Measurements from ENCODE around the gene HIRA.

The HIRA gene

DNA sequence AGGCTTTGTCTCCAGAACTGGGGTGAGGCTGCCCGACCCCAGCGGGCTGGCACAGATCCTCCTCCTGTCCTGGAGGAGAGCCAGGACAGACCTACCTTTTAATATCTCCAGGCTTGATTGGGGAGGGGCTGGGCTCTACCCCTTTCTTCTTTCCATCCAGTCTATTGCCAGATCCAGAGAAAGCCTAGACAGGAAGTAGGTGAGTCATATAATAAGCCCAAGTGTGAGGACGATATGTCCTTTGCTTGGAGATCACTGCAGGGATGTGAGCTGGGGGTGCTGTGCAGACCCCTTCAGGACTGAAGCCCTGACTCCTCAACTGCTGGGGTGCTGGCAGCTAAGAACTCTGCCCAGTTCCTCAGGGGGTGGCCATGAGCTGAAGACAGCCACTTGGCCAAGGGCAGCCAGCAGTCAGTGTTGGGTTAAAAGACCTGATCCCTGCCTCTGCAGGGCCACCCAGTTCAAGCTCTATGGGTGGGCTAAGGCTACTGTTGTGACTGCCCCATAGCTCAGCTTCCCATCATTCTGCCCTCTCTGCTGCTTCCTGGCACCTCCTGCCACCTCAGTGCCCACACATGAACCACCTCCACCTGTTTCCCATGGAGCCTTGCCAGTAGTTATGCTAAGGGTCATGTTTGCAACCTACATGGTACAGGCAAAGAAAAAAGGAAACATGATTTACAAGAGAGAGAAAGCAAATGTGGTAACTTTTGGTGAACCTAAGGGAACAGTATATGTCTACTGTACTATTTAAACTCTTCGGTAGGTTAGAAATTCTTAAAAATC lies 24.2 kb upstream of the HIRA start:
- TF ChIP-seq, protein P1, sequence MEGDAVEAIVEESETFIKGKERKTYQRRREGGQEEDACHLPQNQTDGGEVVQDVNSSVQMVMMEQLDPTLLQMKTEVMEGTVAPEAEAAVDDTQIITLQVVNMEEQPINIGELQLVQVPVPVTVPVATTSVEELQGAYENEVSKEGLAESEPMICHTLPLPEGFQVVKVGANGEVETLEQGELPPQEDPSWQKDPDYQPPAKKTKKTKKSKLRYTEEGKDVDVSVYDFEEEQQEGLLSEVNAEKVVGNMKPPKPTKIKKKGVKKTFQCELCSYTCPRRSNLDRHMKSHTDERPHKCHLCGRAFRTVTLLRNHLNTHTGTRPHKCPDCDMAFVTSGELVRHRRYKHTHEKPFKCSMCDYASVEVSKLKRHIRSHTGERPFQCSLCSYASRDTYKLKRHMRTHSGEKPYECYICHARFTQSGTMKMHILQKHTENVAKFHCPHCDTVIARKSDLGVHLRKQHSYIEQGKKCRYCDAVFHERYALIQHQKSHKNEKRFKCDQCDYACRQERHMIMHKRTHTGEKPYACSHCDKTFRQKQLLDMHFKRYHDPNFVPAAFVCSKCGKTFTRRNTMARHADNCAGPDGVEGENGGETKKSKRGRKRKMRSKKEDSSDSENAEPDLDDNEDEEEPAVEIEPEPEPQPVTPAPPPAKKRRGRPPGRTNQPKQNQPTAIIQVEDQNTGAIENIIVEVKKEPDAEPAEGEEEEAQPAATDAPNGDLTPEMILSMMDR (IDR thresholded peaks at IDR 0.05; ENCODE audit: low read depth, low read length, missing control alignments) = no peak
- no peak overlapping the region for H3K4me3 ChIP-seq (ENCODE audit: low read depth, low read length)
- in situ Hi-C loops (cut with HindIII; ENCODE audit: low sequenced_read_pairs) = no loop called here
- DNase-seq (ENCODE audit: low read depth) = no peak

DNA sequence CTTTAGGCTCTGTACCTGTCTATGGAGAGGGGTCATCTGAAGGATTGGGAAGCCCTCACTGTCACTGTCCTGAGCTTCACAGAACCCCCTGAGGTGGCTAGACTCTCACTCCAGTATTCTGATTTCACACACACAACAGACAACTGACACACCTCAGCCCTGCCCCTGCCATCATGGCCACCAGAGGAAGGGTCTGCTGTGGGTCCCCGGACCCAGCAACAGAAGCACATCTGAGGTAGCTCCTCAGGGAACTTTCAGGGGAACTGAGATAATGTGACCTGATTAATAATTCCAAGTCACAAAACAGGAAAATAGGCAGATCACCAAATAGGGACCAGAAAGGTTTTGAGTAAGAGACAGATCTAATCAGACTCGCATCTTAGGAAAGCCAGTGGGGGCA lies 23.5 kb upstream of the HIRA start:
- H3K4me3 ChIP-seq (ENCODE audit: low read depth, low read length) = no peak overlapping the region
- TF ChIP-seq, protein P1 (IDR thresholded peaks at IDR 0.05; ENCODE audit: low read depth, low read length, missing control alignments) = no peak
- no peak for DNase-seq (ENCODE audit: low read depth)
- in situ Hi-C loops (cut with HindIII; ENCODE audit: low sequenced_read_pairs) = no loop called here

DNA sequence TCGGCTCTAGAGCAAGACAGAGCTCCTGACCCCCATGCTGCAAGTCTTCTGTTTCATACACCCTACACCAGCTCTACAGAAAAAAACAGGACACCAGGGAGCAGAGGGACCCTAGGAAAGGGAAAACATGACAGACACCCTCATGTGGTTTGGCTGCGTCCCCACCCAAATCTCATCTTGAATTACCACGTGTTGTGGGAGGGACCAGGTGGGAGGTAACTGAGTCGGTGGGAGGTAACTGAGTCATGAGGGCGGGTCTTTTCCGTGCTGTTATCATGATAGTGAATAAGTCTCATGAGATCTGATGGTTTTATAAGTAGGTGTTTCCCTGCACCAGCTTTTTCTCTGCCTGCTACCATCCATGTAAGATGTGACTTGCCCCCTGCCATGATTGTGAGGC lies 22.6 kb upstream of the HIRA start:
- no peak for DNase-seq (ENCODE audit: low read depth)
- TF ChIP-seq, protein P1 (IDR thresholded peaks at IDR 0.05; ENCODE audit: low read depth, low read length, missing control alignments) = no peak
- in situ Hi-C loops (cut with HindIII; ENCODE audit: low sequenced_read_pairs) = no loop called here
- no peak overlapping the region for H3K4me3 ChIP-seq (ENCODE audit: low read depth, low read length)

DNA sequence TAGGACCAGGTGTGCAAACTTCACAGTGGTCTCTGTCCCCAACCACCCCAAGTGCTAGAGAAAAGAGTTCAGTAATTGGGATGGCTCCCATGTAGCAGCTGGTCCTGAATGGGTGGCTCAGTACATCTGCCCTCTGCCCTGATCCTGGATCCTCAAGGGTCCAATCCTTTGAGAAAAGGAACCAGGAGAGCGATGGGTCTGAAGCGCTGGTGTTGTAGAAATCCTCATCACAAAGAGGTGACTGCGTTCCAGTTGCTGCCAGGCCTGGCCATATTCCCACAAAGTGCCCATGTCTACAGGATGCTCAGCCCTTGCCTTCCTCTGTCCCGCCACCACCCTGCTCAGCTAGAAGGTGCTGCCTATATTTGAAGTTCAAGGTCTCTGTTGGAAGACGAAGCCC lies 22.2 kb upstream of the HIRA start:
- in situ Hi-C loops (cut with HindIII; ENCODE audit: low sequenced_read_pairs) = no loop called here
- no peak overlapping the region for H3K4me3 ChIP-seq (ENCODE audit: low read depth, low read length)
- TF ChIP-seq, protein P1 (IDR thresholded peaks at IDR 0.05; ENCODE audit: low read depth, low read length, missing control alignments) = no peak
- no peak for DNase-seq (ENCODE audit: low read depth)

DNA sequence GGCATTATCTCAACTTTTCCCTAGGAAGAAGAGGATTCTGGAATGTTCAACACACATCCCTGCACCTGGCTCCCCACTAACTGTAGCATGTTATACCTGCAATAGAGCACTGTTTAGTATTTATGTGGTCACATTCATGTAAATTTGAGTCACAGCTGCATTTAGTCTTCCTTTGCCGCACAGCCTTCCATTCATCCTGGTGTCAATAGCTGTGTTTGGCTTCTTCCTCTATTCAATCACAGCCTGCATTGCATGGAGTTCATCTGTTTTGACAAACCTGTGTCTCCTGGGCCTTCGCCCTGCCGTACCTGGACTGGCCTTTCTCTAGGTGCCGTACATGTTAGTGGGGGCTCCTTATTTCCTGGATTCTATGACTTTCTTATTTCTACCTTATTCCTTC lies 20.0 kb upstream of the HIRA start:
- no peak for DNase-seq (ENCODE audit: low read depth)
- TF ChIP-seq, protein P1 (IDR thresholded peaks at IDR 0.05; ENCODE audit: low read depth, low read length, missing control alignments) = no peak
- in situ Hi-C loops (cut with HindIII; ENCODE audit: low sequenced_read_pairs) = no loop called here
- H3K4me3 ChIP-seq (ENCODE audit: low read depth, low read length) = no peak overlapping the region

DNA sequence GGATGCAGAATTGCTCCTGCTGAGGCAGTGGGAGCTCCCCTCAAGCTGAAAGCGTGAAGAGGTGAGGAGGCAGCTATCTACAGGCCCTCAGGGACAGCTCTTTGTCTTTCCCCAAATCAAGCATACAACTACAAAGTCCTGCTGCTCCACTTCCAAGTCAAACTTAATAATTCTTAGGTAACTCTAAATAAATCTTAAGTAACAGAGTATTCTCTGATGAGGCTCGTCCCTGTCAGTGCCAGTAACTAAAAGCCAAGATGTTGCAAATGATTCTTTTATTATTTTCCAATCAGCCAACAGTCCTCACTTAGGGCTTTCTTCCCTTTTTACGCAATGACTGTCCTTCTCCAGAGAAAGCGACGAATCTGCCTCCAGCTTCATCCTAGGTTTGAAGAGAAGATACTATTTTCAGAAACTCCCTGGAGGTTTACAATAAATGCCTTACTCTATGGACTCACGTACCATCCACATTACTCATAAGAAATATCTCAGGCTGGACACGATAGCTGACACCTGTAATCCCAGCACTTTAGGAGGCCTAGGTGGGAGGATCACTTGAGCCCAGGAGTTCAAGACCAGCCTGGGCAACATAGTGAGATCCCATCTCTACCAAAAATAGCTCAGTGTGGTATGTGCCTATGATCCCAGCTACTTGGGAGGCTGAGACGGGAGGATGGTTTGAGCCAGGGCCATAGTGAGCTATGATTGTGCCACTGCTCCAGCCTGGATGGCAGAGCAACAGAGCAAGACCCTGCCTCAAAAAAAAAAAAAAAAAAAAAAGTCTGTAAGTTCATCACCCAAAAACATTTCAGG lies 19.0 kb upstream of the HIRA start:
- no peak overlapping the region for H3K4me3 ChIP-seq (ENCODE audit: low read depth, low read length)
- TF ChIP-seq, protein P1 (IDR thresholded peaks at IDR 0.05; ENCODE audit: low read depth, low read length, missing control alignments) = no peak
- in situ Hi-C loops (cut with HindIII; ENCODE audit: low sequenced_read_pairs) = no loop called here
- DNase-seq (ENCODE audit: low read depth) = no peak

All from astrocyte of the cerebellum (primary cell).